Activated naive CD8-positive, alpha-beta T cell treated with anti-CD3 and anti-CD28 coated beads, Interleukin-2, amount 50 U/mL, for 16 hours (primary cell): ENCODE measurements around the gene PCDHGA1.
"Not testable (repeated sequence)": the region's sequence is repeated elsewhere in the genome, so short reads cannot be mapped to it uniquely, and the experiment has no call there.

Experiments
- DNase-seq: peaks from one replicate; pipeline ENCODE4 v3.0.0-alpha.2; 2020; ENCODE audit warnings: low read depth, low spot score

The PCDHGA1 gene

DNA sequence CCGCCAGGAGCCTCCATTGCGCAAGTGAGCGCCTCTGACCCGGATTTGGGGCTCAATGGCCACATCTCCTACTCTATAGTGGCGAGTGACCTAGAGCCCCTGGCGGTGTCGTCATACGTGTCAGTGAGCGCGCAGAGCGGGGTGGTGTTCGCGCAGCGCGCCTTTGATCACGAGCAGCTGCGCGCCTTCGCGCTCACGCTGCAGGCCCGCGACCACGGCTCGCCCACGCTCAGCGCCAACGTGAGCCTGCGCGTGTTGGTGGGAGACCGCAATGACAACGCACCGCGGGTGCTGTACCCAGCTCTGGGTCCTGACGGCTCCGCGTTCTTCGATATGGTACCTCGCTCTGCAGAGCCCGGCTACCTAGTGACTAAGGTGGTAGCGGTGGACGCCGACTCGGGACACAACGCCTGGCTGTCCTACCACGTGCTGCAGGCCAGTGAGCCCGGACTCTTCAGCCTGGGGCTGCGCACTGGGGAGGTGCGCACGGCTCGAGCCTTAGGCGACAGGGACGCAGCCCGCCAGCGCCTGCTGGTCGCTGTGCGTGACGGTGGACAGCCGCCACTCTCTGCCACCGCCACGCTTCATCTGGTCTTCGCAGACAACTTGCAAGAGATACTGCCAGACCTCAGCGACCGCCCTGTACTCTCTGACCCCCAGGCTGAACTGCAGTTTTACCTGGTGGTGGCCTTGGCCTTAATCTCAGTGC is 79.4 kb downstream of the PCDHGA1 start:
- no peak for DNase-seq

DNA sequence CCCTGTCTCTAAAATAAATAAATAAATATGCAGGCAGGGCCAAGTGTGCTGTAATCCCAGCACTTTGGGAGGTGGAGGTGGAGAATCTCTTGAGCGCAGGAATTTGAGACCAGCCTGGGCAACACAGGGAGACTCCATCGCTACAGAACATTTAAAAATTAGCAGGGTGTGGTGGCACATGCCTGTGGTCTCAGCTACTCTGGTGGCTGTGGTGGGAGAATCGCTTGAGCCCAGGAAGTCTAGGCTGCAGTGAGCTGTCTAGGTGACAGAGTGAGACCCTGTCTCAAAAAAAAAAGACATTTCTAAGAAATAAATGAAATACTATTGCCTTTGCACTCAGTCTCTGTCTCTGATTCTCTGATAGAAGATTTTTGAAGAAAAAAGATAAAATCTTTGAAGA is 81.3 kb downstream of the PCDHGA1 start:
- no peak for DNase-seq

DNA sequence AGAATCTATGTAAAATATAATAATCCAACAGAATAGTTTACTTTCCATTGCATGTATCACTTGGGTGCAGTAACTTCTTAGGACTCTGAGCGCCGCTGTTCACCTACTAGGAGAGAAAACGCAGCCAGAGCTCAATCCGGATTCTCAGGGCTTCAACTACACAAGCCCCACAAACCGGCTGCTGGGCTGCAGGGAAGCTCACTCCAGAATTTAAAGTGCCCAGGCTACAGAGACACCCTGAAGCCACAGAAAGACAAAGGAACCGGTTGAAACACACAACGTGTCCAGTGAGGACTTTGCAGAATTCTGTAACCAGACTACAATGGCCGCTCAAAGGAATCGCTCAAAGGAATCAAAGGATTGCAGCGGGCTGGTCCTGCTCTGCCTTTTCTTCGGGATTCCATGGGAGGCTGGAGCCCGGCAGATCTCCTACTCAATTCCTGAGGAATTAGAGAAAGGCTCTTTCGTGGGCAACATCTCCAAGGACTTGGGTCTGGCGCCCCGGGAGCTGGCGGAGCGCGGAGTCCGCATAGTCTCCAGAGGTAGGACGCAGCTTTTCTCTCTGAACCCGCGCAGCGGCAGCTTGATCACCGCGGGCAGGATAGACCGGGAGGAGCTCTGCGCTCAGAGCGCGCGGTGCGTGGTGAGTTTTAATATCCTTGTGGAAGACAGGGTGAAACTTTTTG is 82.7 kb downstream of the PCDHGA1 start, which contains the start of gene PCDHGA10:
PCDHGA10 (plus strand) TSS at position 134 of the 686 bp plus-strand sequence; CDS start at position 323, 189 bp downstream.
- DNase-seq: peak; percentile 41

- no peak for DNase-seq
Observed at GRCh38 chr5:141413540-141414069, 83.3 kb downstream of the PCDHGA1 start.

DNA sequence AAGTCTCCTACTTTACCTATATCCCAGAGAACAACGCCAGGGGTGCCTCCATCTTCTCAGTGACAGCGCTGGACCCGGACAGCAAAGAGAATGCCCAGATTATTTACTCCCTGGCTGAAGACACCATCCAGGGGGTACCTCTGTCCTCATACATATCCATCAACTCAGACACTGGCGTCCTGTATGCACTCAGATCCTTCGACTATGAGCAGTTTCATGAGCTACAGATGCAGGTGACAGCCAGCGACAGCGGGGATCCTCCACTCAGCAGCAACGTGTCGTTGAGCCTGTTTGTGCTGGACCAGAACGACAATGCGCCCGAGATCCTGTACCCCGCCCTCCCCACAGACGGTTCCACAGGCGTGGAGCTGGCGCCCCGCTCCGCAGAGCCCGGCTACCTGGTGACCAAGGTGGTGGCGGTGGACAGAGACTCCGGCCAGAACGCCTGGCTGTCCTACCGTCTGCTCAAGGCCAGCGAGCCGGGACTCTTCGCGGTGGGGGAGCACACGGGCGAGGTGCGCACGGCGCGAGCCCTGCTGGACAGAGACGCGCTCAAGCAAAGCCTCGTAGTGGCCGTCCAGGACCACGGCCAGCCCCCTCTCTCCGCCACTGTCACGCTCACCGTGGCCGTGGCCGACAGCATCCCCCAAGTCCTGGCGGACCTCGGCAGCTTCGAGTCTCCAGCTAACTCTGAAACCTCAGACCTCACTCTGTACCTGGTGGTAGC is 84.4 kb downstream of the PCDHGA1 start:
- not testable (repeated sequence) for DNase-seq

- not testable (repeated sequence) for DNase-seq
Observed at GRCh38 chr5:141415275-141415618, 84.9 kb downstream of the PCDHGA1 start.

DNA sequence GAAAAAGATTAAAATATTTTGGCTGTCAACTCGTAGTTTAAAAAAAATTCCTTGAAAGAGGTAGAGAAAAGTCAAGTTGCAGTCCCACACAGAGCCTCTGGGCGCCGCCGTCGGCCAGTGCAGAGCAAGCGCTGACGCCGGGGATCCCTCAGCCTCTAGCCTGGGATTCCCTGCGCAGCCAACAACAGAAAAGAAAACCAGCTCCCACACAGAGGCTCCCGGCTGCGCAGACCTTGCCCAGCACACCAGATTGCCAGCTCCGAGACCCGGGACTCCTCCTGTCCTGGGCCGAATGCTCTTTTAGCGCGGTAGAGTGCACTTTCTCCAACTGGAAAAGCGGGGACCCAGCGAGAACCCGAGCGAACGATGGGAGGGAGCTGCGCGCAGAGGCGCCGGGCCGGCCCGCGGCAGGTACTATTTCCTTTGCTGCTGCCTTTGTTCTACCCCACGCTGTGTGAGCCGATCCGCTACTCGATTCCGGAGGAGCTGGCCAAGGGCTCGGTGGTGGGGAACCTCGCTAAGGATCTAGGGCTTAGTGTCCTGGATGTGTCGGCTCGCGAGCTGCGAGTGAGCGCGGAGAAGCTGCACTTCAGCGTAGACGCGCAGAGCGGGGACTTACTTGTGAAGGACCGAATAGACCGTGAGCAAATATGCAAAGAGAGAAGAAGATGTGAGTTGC is 87.3 kb downstream of the PCDHGA1 start, which contains the start of gene PCDHGB7:
PCDHGB7 (plus strand) TSS at position 184 of the 679 bp plus-strand sequence; CDS start at position 367, 183 bp downstream.
- not testable (repeated sequence) for DNase-seq

DNA sequence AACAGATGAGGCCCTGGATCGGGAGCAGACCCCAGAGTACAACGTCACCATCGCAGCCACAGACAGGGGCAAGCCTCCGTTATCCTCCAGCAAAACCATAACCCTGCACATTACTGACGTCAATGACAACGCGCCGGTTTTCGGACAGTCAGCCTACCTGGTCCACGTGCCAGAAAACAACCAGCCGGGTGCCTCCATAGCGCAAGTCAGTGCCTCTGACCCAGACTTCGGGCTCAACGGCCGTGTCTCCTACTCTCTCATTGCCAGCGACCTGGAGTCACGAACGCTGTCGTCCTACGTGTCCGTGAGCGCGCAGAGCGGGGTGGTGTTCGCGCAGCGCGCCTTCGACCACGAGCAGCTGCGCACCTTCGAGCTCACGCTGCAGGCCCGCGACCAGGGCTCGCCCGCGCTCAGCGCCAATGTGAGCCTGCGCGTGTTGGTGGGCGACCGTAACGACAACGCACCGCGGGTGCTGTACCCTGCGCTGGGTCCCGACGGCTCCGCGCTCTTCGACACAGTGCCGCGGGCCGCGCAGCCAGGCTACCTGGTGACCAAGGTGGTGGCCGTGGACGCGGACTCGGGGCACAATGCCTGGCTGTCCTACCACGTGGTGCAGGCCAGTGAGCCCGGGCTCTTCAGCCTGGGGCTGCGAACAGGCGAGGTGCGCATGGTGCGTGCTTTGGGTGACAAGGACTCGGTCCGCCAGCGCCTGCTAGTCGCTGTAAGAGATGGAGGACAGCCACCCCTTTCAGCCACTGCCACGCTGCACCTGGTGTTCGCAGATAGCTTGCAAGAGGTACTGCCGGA is 89.0 kb downstream of the PCDHGA1 start:
- no peak for DNase-seq

DNA sequence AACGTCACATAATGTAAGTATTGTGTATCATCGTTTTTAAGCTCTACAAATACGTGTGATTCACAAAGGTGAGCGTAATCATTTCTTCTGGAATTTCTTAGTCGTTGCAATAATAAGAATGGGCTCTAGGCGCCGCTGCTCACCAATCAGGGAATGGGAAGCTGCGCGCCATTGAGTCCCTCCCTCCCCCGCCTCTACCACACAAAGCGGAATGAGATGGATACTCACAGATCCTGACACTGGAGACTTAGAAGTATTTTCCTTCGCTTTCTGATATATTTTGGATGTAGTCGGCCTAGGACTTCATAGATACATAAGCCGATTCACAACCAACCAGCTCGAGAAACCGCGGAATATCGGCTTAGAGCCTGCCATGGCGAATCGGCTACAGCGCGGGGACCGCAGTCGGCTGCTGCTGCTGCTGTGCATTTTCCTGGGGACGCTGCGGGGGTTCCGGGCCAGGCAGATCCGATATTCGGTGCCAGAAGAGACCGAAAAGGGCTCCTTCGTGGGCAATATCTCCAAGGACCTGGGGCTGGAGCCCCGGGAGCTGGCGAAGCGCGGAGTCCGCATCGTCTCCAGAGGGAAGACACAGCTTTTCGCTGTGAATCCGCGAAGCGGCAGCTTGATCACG is 90.7 kb downstream of the PCDHGA1 start, which contains the start of gene PCDHGA11:
PCDHGA11 (plus strand) TSS at position 197 of the 634 bp plus-strand sequence; CDS start at position 374, 177 bp downstream.
- DNase-seq: no peak

DNA sequence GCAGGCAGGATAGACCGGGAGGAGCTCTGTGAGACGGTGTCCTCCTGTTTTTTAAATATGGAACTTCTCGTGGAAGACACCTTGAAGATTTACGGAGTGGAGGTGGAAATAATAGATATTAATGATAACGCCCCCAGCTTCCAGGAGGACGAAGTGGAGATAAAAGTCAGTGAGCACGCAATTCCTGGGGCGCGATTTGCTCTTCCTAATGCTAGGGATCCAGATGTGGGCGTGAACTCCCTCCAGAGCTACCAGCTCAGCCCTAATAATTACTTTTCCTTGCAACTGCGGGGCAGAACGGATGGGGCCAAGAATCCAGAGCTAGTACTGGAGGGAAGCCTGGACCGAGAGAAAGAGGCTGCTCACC is 91.2 kb downstream of the PCDHGA1 start:
- DNase-seq: no peak

DNA sequence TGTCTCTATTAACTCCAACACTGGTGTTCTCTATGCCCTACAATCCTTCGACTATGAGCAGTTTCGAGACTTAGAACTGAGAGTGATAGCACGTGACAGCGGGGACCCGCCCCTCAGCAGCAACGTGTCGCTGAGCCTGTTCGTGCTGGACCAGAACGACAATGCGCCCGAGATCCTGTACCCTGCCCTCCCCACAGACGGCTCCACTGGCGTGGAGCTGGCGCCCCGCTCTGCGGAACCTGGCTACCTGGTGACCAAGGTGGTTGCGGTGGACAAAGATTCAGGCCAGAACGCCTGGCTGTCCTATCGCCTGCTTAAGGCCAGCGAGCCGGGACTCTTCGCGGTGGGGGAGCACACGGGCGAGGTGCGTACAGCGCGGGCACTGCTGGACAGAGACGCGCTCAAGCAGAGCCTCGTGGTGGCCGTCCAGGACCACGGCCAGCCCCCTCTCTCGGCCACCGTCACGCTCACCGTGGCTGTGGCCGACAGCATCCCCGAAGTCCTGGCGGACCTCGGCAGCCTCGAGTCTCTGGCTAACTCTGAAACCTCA is 92.5 kb downstream of the PCDHGA1 start:
- DNase-seq: no peak

GRCh38 chr5:141427783-141428426 is 97.6 kb downstream of the PCDHGA1 start:
- no peak for DNase-seq

DNA sequence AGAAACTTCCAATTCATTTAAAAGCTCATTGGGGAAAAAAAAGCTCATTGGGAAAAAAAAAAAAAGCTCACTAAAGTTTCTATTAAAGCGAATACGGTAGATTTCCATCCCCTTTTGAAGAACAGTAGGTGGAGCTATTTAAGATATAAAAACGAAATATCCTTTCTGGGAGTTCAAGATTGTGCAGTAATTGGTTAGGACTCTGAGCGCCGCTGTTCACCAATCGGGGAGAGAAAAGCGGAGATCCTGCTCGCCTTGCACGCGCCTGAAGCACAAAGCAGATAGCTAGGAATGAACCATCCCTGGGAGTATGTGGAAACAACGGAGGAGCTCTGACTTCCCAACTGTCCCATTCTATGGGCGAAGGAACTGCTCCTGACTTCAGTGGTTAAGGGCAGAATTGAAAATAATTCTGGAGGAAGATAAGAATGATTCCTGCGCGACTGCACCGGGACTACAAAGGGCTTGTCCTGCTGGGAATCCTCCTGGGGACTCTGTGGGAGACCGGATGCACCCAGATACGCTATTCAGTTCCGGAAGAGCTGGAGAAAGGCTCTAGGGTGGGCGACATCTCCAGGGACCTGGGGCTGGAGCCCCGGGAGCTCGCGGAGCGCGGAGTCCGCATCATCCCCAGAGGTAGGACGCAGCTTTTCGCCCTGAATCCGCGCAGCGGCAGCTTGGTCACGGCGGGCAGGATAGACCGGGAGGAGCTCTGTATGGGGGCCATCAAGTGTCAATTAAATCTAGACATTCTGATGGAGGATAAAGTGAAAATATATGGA is 100.2 kb downstream of the PCDHGA1 start, which contains the start of gene PCDHGA12:
PCDHGA12 (plus strand) TSS at position 176 of the 782 bp plus-strand sequence; CDS start at position 429, 253 bp downstream.
- DNase-seq: no peak

DNA sequence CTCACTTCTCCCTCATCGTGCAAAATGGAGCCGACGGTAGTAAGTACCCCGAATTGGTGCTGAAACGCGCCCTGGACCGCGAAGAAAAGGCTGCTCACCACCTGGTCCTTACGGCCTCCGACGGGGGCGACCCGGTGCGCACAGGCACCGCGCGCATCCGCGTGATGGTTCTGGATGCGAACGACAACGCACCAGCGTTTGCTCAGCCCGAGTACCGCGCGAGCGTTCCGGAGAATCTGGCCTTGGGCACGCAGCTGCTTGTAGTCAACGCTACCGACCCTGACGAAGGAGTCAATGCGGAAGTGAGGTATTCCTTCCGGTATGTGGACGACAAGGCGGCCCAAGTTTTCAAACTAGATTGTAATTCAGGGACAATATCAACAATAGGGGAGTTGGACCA is 101.0 kb downstream of the PCDHGA1 start:
- DNase-seq: no peak

DNA sequence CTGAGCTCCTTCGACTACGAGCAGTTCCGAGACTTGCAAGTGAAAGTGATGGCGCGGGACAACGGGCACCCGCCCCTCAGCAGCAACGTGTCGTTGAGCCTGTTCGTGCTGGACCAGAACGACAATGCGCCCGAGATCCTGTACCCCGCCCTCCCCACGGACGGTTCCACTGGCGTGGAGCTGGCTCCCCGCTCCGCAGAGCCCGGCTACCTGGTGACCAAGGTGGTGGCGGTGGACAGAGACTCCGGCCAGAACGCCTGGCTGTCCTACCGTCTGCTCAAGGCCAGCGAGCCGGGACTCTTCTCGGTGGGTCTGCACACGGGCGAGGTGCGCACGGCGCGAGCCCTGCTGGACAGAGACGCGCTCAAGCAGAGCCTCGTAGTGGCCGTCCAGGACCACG is 102.0 kb downstream of the PCDHGA1 start:
- not testable (repeated sequence) for DNase-seq

- DNase-seq: not testable (repeated sequence)
Observed at GRCh38 chr5:141432726-141433125, 102.4 kb downstream of the PCDHGA1 start.

- DNase-seq: no peak
Observed at GRCh38 chr5:141434006-141434405, 103.7 kb downstream of the PCDHGA1 start.

GRCh38 chr5:141437221-141437620 is 106.9 kb downstream of the PCDHGA1 start:
- no peak for DNase-seq
